A549 treated with RU486 at 1 μM for 4 hours (cell line): ENCODE data around the gene CASP9. TPM values are rescaled to one million over a fixed set of nuclear protein-coding genes. Genes with fewer than 3 reads are reported as not detected.

Experiments
- total RNA-seq: library from RNA; stranded (reverse); fragments of 200-300 nt; extraction: Qiagen RNA extraction; gene quantifications from 5 replicates; pipeline ENCODE4 v1.2.3, GENCODE V29; 2022; ENCODE audit warnings: low read depth

The CASP9 gene
- 4.4 to 6.9 TPM (median 6.1 TPM) in 5 replicates for total RNA-seq

GRCh38 chr1:15524021-15524282, at the start of gene CASP9:
Gene CASP9 (minus strand): TSS chr1:15524215. CDS start chr1:15524200, 15 bp downstream.

GRCh38 chr1:15526490-15527339, 2.7 kb upstream of the CASP9 start, which contains the start of gene DNAJC16:
Gene DNAJC16 (plus strand): TSS chr1:15526848. CDS start chr1:15529106, 2,258 bp downstream.

GRCh38 chr1:15475752-15476314, 48.2 kb downstream of the CASP9 start, which contains the start of gene CELA2B:
Gene CELA2B (plus strand): TSS chr1:15476104. CDS start chr1:15476126, 22 bp downstream.

GRCh38 chr1:15456313-15456954, 67.6 kb downstream of the CASP9 start, which contains the start of gene CELA2A:
Gene CELA2A (plus strand): TSS chr1:15456732. CDS start chr1:15456754, 22 bp downstream.

Other genes with a start within 250 kb of the CASP9 start
- gene EFHD2, start 114.3 kb downstream of the CASP9 start, total RNA-seq, result 163 to 254 TPM (median 240 TPM) in 5 replicates
- 0.65 to 2.1 TPM (median 1.7 TPM) in 5 replicates for gene CTRC, start 85.8 kb downstream of the CASP9 start, total RNA-seq
- 0.17 TPM in 1 of 5 replicates, not detected in the others for gene CELA2A, start 67.5 kb downstream of the CASP9 start, total RNA-seq
- gene CELA2B, start 48.1 kb downstream of the CASP9 start, total RNA-seq, result not detected in 5 replicates
- gene DNAJC16, start 2.6 kb upstream of the CASP9 start, total RNA-seq, result 4.1 to 5.0 TPM (median 4.5 TPM) in 5 replicates
- 5.5 to 8.2 TPM (median 7.2 TPM) in 5 replicates for gene AGMAT, start 60.8 kb upstream of the CASP9 start, total RNA-seq
- 7.6 to 10.0 TPM (median 9.3 TPM) in 5 replicates for gene DDI2, start 93.2 kb upstream of the CASP9 start, total RNA-seq
- 20.5 to 30.5 TPM (median 26.1 TPM) in 5 replicates for gene PLEKHM2, start 160.1 kb upstream of the CASP9 start, total RNA-seq
- 0.09 to 0.60 TPM (median 0.25 TPM) in 5 replicates for gene SLC25A34, start 212.0 kb upstream of the CASP9 start, total RNA-seq
- not detected in 5 replicates for gene TMEM82, start 218.3 kb upstream of the CASP9 start, total RNA-seq
- gene FBLIM1, start 234.6 kb upstream of the CASP9 start, total RNA-seq, result 21.1 to 33.5 TPM (median 26.3 TPM) in 5 replicates